Measurements from ENCODE around the gene NMRK1. TPM values are rescaled to one million over a fixed set of nuclear protein-coding genes. Genes with fewer than 3 reads are reported as not detected.

NMRK1 gene
- total and polyA plus RNA-seq, 2 of the 13 experiments (the other 11 are each of a cell fraction or from before 2014, with no cell fraction given) = 9.1 to 12.9 TPM

- FAIRE-seq (no peak), ATAC-seq (no peak)
Observed at GRCh38 chr9:75071530-75072122, 16.3 kb downstream of the NMRK1 start.

GRCh38 chr9:75069171-75069570 lies 18.8 kb downstream of the NMRK1 start:
- FAIRE-seq (no peak), ATAC-seq (no peak), DNase-seq (ENCODE audit: low spot score) (no peak)
- no peak overlapping the region for H2AFZ ChIP-seq (ENCODE audit: low read length)
- H3K36me3 ChIP-seq (replicated peaks in 1 of 2; ENCODE audit: control insufficient read depth in 1 of 2, insufficient read depth in 2 of 2, low read length in 2 of 2) = no peaks in the 10 kb centered on the region
- H3K9me3 ChIP-seq (ENCODE audit: low read length) = no peaks in the 10 kb centered on the region
- H4K20me1 ChIP-seq (ENCODE audit: insufficient read depth, low read length) = no peaks in the 10 kb centered on the region
- H3K27ac ChIP-seq (ENCODE audit: extremely low read length, insufficient read depth, low read length) = no peak overlapping the region
- intact Hi-C loops (cut with micrococcal nuclease; ENCODE audit: unreplicated experiment) = no loop called here
- in situ Hi-C loops (cut with HindIII; ENCODE audit: extremely low pct_ligation_motif_present, low pct_unique_long_range_greater_than_20kb) = no loop called here
- H3K4me1 ChIP-seq (ENCODE audit: insufficient read depth, low read length) = no peaks in the 10 kb centered on the region
- H3K27me3 ChIP-seq (ENCODE audit: control insufficient read depth in 1 of 2, insufficient read depth in 2 of 2, low read length in 2 of 2) = no peaks in the 10 kb centered on the region
- no peak overlapping the region for H3K4me3 ChIP-seq (replicated peaks in 1 of 3; ENCODE audit: insufficient read depth in 1 of 3, low read depth in 2 of 3, low read length in 3 of 3)
- CTCF ChIA-PET (ENCODE audit: low intra/inter-chr PET ratio, low total read pairs) = no interaction called here
- POLR2A ChIA-PET = no interaction called here
- no peak overlapping the region for H3K4me2 ChIP-seq (ENCODE audit: low read depth, low read length)
- WGBS (ENCODE audit: low lambda C conversion rate) = 92% methylated on average over 2 of the region's 2 CpGs
- no TSS peak for BruUV-seq (replicated peaks)
- H3K79me2 ChIP-seq (ENCODE audit: insufficient read depth, low read length) = no peaks in the 10 kb centered on the region
- H3K9ac ChIP-seq (ENCODE audit: insufficient read depth, low read depth, low read length) = no peak overlapping the region
- TF ChIP-seq ZNF383 (CRISPR knock-in tag; IDR thresholded peaks at IDR 0.05; ENCODE audit: borderline replicate concordance) (no peak), ZNF138 (CRISPR knock-in tag; IDR thresholded peaks at IDR 0.05; ENCODE audit: low read depth) (no peak), ZNF710 (CRISPR knock-in tag; IDR thresholded peaks at IDR 0.05; ENCODE audit: borderline replicate concordance) (no peak), ZNF367 (CRISPR knock-in tag; IDR thresholded peaks at IDR 0.05; ENCODE audit: borderline replicate concordance) (no peak), ZNF747 (CRISPR knock-in tag; IDR thresholded peaks at IDR 0.05; ENCODE audit: borderline replicate concordance) (no peak), MAZ (IDR thresholded peaks at IDR 0.05; ENCODE audit: borderline replicate concordance, low read depth, low read length) (no peak), MAZ (CRISPR knock-in tag; IDR thresholded peaks at IDR 0.05; ENCODE audit: low read depth) (no peak), PHB2 (IDR thresholded peaks at IDR 0.05; ENCODE audit: partially characterized antibody) (no peak), FOXA3 (CRISPR knock-in tag; IDR thresholded peaks at IDR 0.05) (no peak), MEIS2 (CRISPR knock-in tag; IDR thresholded peaks at IDR 0.05) (no peak), ZNF264 (CRISPR knock-in tag; IDR thresholded peaks at IDR 0.05) (no peak), TEAD2 (CRISPR knock-in tag; IDR thresholded peaks at IDR 0.05) (no peak), LRRFIP1 (CRISPR knock-in tag; conservative IDR thresholded peaks at IDR 0.05) (no peak), ZFP36L1 (CRISPR knock-in tag; IDR thresholded peaks at IDR 0.05) (no peak)

More at GRCh38 chr9:75071530-75072122, 16.3 kb downstream of the NMRK1 start:
- DNase-seq (ENCODE audit: low spot score) = no peak
- Histone ChIP-seq H3K79me2 (ENCODE audit: insufficient read depth, low read length) (no peaks in the 10 kb centered on the region), H2AFZ (ENCODE audit: low read length) (no peak overlapping the region), H4K20me1 (ENCODE audit: insufficient read depth, low read length) (no peaks in the 10 kb centered on the region), H3K9me3 (ENCODE audit: low read length) (no peaks in the 10 kb centered on the region), H3K36me3 (replicated peaks in 1 of 2; ENCODE audit: control insufficient read depth in 1 of 2, insufficient read depth in 2 of 2, low read length in 2 of 2) (no peaks in the 10 kb centered on the region), H3K4me2 (ENCODE audit: low read depth, low read length) (no peak overlapping the region), H3K27ac (ENCODE audit: extremely low read length, insufficient read depth, low read length) (no peak overlapping the region), H3K4me1 (ENCODE audit: insufficient read depth, low read length) (no peaks in the 10 kb centered on the region), H3K27me3 (ENCODE audit: control insufficient read depth in 1 of 2, insufficient read depth in 2 of 2, low read length in 2 of 2) (no peaks in the 10 kb centered on the region), H3K9ac (ENCODE audit: insufficient read depth, low read depth, low read length) (no peak overlapping the region), H3K4me3 (replicated peaks in 1 of 3; ENCODE audit: insufficient read depth in 1 of 3, low read depth in 2 of 3, low read length in 3 of 3) (no peak overlapping the region)
- no peak for TF ChIP-seq GFI1 (CRISPR knock-in tag; IDR thresholded peaks at IDR 0.05; ENCODE audit: borderline replicate concordance)
- BruUV-seq (replicated peaks) = no TSS peak
- WGBS (ENCODE audit: low lambda C conversion rate) = 78% methylated on average over 3 of the region's 5 CpGs
- CTCF ChIA-PET (ENCODE audit: low intra/inter-chr PET ratio, low total read pairs) = no interaction called here
- in situ Hi-C loops (cut with HindIII; ENCODE audit: extremely low pct_ligation_motif_present, low pct_unique_long_range_greater_than_20kb) = no loop called here
- intact Hi-C loops (cut with micrococcal nuclease; ENCODE audit: unreplicated experiment) = loop anchor here (10.0 kb wide), 1 partner anchor 497 kb away; no protein-coding TSS in a partner anchor
- POLR2A ChIA-PET = no interaction called here

Data from HepG2 (cell line).